ENCODE results near the gene FXYD4.
A peak's percentile ranks its signal among the peaks of the same experiment; 100 is the strongest.

FXYD4 gene

DNA sequence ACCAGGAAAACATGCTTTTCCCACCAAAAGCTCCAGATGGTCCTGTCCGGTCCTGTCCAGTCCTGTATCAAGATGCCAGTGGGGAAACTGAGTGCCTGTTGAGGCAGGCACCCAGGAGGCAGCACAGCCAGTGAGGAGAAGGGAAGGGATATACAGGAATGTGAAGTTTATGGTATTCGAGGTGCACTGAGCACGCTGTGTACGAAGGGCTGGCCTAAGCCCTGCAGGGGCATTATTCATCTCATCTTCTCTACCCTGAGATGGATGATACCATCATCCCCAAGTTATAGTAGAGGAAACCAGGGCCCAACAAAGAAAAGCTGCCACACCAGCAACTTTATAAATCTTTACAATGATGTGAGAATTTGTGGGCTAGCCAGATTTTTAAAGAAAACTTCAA lies 23.4 kb upstream of the FXYD4 start:
- DNase-seq: no peak

DNA sequence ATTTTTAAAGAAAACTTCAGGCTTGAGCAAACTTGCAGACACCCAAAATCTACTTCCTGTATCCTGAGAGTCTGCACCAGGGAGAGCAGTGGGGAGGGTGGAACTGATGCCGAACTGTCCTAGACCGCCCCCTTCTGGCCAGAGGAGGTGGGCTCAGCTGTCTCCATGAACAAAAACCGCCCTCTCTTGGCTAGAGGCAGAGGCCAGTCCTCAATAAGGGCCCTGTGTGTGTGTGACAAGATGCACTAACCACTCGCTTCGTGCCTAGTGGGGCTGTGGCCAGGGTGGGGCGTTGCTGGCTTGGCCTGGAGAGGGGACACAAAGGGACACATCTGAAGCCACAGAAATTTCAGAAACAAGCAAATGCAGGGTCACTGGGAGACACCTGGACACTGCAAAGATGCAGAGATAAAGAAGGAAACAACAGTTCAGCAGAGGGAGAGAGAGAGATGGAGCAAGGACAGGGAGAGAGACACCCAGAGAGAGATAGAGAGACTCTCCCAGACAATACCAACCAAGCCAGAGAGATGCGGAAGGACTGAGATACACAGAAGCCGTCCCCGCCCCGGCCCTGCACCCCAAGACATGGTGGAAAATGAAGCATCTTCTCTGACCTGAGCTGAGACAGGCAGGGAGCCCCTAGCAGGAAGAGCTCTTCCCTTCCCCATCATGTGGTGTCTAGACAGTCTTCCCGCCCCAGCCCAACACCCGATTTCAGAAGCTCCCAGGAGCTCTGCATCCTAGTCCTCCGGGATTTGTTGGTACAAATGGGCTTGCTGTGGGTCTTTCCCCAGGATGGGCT lies 22.7 kb upstream of the FXYD4 start:
- peak; percentile 92 for DNase-seq

DNA sequence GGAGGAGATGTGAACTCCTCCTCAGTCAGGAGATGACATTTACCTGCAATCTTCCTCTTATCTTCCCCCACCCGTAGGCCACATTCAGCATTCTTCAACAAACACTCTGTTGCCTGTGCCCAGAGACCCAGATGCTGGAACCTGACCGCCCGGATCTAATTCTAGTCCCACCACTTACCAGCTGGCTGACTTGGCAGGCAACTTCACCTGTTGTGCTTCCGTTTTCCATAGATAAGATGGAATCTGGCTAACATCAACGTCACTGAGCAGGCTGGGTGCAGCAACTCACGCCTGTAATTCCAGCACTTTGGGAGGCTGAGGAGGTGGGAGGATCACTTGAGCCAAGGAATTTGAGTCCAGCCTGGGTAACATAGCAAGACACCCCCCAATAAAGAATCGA lies 21.3 kb upstream of the FXYD4 start:
- no peak for DNase-seq

DNA sequence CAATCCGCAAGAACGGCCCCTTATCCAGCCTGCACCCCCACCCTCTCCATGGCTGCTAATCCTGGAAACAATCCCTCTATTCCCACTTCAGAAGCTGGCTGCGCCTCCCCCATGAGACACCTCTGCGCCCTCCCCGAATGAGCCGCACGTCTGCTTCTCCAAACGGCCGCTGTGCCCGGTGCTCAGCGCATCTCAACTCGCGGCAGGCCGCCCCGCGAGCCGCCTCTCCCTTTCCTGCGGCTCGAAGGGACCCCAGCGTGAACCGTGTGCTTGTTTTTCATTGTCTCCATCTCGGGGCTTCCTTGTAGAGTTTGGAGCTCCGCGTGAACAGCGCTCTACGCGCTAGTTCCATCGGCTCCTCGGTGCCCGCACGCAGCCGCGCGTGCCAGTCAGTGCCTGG lies 20.8 kb upstream of the FXYD4 start:
- no peak for DNase-seq

DNA sequence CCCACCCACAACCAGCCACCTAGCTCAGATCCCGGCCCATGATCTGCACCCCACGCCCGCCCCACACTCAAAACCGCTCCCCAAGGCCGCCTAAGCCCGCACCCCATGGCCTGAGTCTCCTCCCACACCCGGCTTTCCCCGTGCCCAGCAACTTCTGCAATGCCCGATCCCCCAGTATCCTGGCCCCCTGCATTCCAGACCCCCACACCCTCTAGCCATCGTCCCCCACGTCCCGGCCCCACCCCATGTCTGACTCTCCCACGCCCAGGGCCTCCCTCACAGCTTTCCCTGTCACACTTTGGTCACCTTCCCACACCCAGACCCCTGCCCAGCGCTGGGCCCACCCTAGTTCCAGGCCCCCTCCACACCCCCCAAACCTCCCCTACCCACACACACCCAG lies 20.1 kb upstream of the FXYD4 start:
- no peak for DNase-seq

DNA sequence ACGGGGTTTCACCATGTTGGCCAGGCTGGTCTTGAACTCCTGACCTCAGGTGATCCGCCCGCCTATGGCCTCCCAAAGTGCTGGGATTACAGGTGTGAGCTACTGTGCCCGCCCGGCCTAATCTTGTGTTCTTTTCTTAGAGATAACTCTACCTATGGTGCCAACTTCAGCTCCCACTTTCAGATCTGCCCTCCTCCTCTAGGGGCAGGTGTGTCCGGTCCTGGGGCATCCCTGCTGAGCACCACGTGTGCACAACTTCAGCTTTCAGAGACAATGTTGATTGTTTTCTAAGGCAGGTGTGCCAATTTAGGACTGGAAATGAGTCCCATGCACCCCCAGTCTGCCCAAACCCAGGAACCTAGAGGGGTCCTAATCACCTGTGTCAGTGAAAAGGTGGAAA lies 18.5 kb upstream of the FXYD4 start:
- no peak for DNase-seq

DNA sequence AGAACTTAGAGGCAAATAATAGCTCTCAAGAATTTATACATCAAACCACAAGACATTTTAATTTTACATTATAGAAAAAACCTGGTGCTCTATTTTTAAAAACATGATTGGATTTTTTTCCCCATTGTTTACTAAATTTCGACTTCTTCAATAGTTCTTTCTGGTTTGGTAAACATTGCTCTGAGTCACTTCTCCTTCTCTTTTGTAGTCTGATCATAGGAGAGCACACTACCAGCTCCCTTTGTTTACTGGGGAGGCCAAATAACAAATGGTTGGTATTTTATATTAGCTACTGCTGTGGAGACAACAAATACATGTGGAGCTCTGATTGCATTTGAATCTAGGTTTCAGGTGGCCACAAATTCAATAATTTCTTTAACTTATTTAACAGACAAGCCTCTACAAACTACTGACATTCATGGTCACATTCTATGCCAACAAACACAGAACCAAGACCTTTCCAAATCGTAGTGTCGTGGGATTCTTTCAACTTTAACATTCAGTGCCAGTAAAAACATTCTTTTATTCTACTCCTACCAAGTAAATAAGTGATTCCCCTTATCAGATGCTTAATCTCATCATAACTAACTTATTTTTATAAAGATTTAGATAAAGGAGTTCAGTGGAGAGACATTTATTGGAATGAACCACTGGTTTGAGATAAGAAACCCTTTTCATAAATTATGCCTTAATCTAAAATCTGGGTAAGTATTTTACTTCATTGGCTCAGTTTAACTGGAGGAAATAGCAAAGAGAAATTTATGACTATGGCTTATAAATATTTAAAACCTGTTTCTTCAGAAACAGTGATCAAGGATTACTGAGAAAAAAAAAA lies 17.7 kb upstream of the FXYD4 start:
- DNase-seq: no peak

DNA sequence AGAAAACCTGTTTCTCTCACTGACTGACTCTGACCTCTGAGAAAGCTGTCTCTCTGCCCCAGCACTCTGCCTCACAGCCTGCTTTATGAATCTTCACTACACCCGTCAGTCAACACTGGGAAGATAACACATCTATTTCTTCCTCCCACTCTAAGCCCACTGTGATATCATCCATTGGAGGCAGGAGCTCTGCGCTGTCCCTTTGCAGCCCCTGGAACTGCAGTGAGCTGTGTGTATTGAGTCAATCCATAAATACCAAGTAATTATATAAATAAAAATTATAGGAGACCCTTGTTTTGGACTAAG lies 17.2 kb upstream of the FXYD4 start:
- DNase-seq: no peak

DNA sequence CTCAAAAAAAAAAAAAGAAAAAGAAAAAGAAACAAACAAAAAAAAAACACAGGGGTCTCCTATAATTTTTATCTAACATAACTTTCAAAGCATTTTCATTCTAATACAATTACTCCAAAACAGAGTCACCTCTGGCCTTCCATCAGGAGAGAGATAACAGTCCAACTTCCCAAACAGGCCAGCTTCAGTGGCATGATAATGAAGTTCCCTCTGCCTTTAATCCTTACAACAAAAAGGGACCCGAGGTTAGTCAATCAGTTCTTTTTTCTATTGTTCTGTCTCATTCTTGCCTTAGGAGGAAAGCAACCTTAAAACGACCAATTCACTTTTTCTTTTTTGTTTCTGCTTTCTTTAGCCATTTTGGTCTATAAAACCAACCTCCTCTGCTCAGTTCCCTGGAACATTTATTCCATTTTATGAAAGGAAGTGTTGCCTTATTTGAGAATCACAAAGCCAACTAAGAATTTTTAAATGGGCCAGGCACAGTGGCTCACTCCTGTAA lies 16.5 kb upstream of the FXYD4 start:
- DNase-seq: no peak

DNA sequence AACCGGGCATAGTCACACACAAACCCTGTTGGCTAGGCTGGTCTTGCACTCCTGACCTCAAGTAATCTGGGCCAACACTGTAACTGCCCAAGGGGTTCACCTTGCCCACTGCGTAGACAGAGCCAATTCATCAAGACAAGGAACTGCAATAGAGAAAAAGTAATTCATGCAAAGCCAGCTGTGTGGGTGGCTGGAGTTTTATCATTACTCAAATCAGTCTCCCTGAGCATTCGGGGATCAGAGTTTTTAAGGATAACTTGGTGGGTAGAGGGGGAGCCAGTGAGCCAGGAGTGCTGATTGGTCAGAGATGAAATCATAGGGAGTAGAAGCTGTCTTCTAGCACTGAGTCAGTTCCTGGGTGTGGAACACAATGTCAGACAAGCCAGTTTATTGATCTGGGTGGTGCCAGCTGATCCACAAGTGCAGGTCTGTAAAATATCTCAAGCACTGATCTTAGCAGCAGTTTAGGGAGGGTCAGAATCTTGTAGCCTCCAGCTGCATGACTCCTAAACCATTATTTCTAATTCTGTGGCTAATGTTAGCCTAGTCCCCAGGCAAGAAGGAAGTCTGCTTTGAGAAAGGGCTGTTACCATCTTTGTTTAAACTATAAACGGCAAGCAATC lies 15.6 kb upstream of the FXYD4 start:
- peak; percentile 36 for DNase-seq

DNA sequence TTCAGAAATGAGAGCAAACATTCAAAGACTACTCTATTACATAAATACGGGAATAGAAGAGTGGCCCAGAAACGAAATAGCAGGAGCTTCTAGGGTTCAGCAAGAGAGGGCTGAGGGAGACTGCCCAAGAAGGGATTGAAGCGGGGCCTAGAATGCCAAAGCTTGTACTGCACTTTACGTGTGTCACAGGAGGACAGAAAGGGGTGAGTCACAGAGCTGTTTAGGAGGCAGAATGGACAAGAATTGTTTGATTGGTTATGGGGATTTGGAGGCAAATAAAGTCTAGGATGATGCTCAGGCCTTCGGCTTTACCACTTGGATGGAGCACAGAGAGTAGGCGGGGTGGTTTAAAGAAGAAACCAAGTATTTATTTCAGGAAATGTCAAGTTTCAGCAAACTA lies 11.3 kb upstream of the FXYD4 start:
- DNase-seq: no peak

DNA sequence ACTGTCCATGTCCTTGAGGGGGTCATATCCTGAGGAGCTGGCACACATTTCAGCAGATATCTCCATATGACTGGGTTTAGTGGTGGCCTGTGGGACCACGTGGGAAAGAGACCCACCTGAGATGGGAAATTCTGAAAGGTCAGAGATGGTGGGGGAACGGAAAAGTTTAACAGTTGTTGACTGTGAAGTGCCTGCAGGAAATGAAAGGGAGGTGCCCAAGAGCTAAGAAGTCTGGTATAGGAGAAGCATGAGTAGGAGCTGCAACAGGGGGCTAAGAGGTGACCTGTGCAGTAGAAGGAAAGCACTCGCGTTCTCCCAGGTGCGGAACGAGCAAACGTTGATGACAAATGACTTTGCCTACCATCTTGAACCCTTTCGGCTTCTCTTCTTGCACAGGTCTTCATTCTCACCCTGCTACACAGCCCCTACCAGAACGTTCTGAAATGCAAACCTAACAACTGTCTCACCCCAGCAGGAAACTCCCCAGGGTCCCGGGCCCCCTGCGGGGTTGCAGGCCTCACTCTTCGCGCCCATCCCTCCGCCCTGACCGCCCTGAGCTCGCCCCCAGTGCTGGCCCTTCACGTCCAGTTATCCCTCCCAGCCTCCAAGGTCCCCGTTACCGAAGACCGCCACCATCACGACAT lies 9.8 kb upstream of the FXYD4 start:
- DNase-seq: peak; percentile 35

DNA sequence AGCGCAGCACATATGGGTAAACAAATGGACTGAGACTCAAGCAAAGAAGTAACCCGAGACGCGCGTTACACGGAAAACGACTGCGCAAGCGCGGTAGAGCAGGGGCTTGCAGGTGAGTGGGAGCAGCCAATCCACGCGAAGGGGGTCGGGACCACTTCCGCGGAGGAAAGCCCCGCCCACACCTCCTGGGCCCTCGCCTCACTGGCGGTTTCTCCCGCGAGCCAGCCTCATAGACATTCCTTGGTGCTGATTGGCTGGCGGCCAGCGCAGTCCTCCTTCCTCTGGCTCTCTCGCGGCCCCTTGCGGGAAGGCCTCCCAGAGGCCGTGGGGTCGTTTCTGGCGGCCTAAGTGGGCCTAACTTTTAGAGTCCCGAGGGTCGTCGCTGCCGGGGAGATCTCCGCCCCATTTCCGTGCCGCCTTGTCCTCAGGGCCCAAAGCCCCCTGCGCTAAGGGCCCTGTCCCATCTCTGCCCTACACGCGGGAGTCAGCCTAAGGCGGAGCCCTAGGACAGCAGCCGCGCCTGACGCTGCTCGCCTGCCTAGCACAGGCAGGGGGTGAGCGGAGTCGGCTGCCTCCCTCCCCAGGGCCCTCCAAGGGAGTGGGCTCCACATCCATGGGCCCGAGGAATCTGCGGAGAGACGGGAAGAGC lies 9.1 kb upstream of the FXYD4 start:
- peak; percentile 99 for DNase-seq

DNA sequence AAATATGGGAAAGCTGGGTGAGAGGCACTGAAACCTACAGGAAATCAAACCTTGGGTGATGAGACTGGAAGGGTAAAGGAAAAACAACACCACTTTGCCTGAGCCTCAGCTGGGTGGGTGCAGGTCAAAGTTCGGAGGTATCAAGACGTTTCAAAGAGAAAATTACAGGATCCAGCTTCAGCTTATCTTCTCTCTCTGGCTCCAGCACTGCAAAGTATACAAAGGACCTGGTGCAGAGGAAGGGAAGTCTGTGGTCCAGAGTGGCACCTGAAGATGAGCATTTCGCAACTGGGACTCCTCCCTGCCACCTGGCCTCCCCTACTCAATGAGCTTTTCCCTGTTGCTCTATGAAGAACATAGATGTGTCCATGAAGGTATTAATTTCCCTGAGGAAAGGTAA lies 6.4 kb upstream of the FXYD4 start:
- DNase-seq: no peak

DNA sequence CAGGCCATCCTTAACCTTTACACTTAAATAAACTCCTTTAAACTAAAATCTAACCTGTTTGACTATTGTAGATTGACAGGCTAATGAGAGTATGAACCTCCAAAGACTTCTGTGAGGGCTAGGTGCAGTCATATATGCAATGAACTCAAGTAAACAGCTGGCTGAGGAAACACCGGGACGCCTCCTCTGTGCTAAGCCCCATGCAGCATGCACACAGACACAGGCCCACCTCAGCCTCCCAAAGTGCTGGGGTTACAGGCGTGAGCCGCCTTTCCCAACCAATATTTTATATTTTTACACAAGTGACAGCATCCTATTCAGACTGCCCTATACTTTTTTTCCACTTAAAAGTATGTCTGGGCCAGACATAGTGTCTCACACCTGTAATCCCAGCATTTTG lies 1.5 kb upstream of the FXYD4 start:
- no peak for DNase-seq

DNA sequence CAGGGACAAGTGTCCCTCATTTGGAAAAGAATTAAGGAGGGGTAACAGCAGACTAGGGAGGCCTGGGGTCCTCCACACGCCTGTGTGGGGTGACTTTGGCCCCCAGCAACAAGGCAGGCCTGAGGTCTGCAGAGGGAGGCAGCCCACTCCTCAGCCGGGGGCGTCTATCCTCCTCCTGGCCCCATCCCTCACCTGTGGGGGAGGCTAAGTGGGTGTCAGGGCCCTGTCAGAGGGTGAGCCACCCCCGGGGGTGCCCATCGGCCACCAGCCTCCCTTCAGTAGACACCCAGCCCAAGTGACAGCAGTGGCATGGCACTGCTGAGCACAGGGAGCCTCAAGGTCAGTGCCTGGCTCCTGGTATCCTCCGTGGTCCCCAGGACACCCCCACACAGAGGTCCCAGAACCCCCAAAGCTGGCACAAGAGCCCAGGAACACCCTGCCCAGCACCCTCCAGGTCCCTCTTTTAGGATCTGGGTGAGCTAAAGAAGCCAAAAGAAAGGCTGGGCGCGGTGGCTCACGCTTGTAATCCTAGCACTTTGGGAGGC lies 693 bp upstream of the FXYD4 start:
- no peak for DNase-seq

DNA sequence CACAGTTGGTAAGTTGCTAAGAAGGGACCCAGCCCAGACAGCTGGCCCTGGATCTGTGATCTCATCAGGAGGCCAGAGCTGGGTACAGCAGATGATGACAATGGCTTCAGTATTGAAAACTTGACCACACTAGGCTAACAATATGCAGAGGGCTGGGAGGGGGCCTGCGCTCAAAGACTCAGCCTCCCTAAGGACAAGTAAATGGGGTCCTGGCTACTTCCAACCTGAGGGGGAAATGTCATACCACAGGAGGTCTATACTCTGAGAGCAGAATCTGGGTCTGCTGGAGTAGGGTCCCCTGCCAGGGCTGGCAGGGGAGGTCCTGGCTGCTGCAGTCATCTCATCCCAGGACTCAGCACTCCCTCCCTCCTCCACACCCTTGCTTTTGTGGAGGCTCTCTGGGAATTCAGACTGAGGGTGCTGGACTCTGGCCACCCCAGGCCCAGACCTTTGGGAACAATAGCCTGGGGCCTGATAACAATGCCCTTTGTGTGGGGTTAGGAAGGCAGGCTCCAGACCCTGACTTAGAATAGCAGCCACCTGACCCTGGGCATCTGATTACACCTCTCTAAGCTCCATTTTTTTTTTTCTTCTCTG lies 1.4 kb downstream of the FXYD4 start:
- no peak for DNase-seq

DNA sequence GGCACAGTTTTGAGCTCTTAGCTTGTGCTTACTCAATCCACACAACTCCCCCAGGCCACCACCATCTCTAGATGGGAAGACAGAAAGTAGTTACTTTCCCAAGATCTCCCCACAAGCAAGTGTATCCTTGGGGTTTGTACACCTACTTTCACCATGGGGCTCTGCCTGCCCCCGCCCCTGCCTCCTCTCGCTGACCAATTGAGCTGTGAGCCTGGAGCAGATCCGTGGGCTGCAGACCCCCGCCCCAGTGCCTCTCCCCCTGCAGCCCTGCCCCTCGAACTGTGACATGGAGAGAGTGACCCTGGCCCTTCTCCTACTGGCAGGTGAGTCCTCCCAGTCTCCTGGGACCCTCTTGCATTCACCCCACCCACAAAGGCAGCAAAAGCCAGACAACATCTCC lies 2.0 kb downstream of the FXYD4 start:
- no peak for DNase-seq

DNA sequence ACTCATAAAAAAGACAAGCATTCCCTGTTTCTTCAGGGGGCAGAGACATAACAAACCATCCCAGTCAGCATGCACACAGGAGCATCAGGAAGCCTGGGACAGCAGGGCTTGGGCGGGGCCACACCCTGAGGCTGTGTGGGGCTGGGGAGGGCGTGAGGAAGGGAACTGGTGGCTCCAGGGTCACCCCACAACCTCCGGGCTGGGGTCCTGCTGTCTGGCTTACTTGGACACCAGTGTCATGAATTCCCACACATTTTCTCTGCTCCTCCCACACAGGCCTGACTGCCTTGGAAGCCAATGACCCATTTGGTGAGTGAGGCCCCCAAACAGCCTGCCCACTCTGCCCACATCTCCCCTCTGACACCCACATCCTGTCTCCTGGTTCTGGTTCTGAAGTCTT lies 2.8 kb downstream of the FXYD4 start:
- DNase-seq: no peak

DNA sequence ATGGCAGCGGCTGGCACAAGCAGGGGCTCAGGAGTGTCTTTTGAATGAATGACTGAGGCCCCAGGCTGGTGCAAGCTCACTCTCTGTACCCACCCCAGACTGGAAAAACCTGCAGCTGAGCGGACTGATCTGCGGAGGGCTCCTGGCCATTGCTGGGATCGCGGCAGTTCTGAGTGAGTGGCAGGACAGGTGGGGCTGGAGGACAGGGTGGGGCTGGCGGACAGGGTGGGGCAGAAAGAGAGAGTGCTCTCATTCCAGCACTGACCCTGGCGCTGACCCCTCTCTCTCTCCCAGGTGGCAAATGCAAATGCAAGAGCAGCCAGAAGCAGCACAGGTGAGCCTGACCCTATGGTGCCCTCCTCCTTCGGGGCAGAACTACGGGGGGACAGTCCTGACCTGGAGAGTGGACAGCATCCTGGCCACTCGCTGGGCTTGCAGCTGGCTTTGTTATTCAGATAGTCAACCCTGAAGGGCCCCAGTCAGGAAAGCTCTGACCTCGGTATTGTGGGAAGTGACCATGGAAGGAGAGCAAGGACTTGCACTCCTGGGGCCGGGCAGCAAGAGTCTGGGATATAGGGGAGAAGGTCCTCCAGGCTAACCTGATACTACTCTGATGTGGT lies 4.1 kb downstream of the FXYD4 start:
- DNase-seq: no peak

DNA sequence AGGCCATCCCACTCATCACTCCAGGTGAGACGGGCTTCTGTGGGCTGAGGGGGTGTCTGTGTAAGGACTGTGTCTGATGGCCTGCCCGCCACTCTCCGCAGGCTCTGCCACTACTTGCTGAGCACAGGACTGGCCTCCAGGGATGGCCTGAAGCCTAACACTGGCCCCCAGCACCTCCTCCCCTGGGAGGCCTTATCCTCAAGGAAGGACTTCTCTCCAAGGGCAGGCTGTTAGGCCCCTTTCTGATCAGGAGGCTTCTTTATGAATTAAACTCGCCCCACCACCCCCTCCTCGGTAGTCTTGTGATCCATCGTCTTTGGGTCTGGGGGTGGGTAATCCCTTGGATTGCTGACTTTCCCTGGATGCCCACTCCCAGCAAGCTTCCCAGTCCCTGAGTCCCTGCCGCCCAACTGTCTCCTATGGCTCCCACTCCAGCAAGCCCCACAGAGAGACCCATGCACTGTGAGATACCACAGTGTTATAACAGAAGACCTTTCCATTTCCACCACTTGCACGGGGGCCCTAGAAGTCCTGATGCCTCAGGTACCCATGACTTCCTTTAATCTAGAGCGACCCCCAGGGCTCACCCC lies 4.7 kb downstream of the FXYD4 start:
- no peak for DNase-seq

Measured in stimulated activated CD8-positive, alpha-beta memory T cell treated with anti-CD3 and anti-CD28 coated beads, Interleukin-4, amount 100 ng/mL, for 48 hours (primary cell).